ENCODE measurements around the gene BRD7. TPM values are rescaled to one million over a fixed set of nuclear protein-coding genes. Genes with fewer than 3 reads are reported as not detected.

The BRD7 gene
- total and polyA plus RNA-seq, 2 of the 4 experiments (the other 2 are of a cell fraction) = 24.8 to 29.9 TPM

DNA sequence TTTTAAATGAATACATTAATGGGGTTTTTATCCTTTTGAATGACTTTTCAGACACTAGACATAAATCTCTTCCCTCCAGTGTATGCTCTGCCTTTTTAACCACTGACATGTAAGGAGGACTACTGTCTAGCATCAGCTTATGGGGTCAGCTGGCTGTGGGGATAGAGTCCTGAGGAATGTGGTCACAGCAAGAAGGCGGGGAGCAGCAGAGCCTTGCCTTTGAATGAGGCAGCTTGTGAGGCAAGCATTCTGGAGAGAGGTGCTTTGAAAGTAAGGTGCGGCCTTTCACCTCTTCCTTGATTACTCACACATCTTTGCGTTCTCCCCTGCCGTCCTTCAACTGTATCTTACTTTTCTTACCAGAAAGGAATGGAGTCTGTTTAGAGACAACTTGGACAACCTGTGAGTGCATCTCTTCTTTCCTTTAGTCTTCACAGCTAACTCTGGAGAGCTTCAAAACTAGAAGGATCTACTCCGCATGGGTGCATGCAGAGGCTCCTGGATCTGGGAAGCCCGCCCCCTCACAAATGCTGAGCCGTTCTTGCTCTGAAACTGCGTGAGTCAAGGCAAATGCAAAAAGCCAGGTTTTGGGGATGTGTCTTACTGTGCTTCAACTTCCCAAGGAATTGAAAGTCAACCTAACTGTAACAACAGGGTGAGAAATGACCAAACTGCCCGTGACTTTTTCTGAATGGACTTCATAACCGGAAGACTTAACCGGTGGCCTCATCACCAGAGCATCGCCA, 52.5 kb downstream of the BRD7 start:
- Histone ChIP-seq H4K5ac (ENCODE audit: low read depth, low read length) (no peak overlapping the region), H3K79me1 (ENCODE audit: low read depth in 1 of 2, low read length in 2 of 2) (no peaks in the 10 kb centered on the region; a peak in 1 of 4 replicates), H3K36me3 (ENCODE audit: control insufficient read depth, insufficient read depth, low read length) (peaks cover 49% of the 10 kb centered on the region), H2AFZ (replicated peaks; ENCODE audit: low read length, poor library complexity) (no peak overlapping the region), H3K9me1 (ENCODE audit: insufficient read depth, low read length) (no peaks in the 10 kb centered on the region; the same call in 1 of the 2 replicates), H4K20me1 (ENCODE audit: insufficient read depth, low read length) (0 out of 2 replicates have a peak, but pooled peaks cover 4% of the 10 kb centered on the region), H2BK15ac (ENCODE audit: low read depth, low read length) (no peak overlapping the region), H3K4me2 (ENCODE audit: low read depth, low read length) (no peak overlapping the region), H3K18ac (ENCODE audit: low read depth, low read length) (no peak overlapping the region), H3K14ac (replicated peaks; ENCODE audit: low read depth, low read length) (no peak overlapping the region), H3K27ac (ENCODE audit: insufficient read depth, low read length) (no peak overlapping the region), H4K8ac (ENCODE audit: low read depth in 2 of 2, low read length in 2 of 2) (no peak overlapping the region), H3K4me1 (ENCODE audit: control insufficient read depth, insufficient read depth, low read length) (no peaks in the 10 kb centered on the region), H3K56ac (ENCODE audit: extremely low read depth, insufficient read depth, low read length) (no peak overlapping the region), H2BK20ac (ENCODE audit: low read depth, low read length) (no peak overlapping the region), H3K9me3 (ENCODE audit: control insufficient read depth, insufficient read depth, low read length) (no peaks in the 10 kb centered on the region), H4K91ac (ENCODE audit: insufficient read depth, low read depth, low read length) (no peak overlapping the region), H2AK9ac (replicated peaks; ENCODE audit: low read depth, low read length, poor library complexity) (no peak overlapping the region), H3K4ac (ENCODE audit: low read depth, low read length) (no peak overlapping the region), H3K4me3 (ENCODE audit: insufficient read depth, low read depth, low read length) (no peak overlapping the region), H2BK5ac (ENCODE audit: low read depth, low read length, poor library complexity, severe bottlenecking) (no peak overlapping the region), H2BK120ac (ENCODE audit: low read depth, low read length) (no peak overlapping the region), H3K27me3 (ENCODE audit: control insufficient read depth, insufficient read depth, low read length) (no peaks in the 10 kb centered on the region), H2AK5ac (ENCODE audit: low read depth, low read length) (no peak overlapping the region), H3K23ac (ENCODE audit: low read depth, low read length) (no peak overlapping the region), H3K9ac (ENCODE audit: low read depth, low read length) (no peak overlapping the region)
- no peak for DNase-seq
- ChIA-PET POLR2A (ENCODE audit: unreplicated experiment) (no interaction called here), CTCF (no interaction called here)
- no peak for TF ChIP-seq CHD1 (IDR thresholded peaks at IDR 0.05; ENCODE audit: low read depth, low read length)
- TF ChIP-seq CEBPB (IDR thresholded peaks at IDR 0.05; ENCODE audit: low read depth, low read length) = no peak
- dilution Hi-C loops (cut with HindIII; ENCODE audit: low sequenced_read_pairs, unreplicated experiment) = no loop called here
- intact Hi-C loops (cut with micrococcal nuclease) = no loop called here
- in situ Hi-C loops (cut with MboI; ENCODE audit: low sequenced_read_pairs) = no loop called here
- no CpG with 5 or more reads among the region's 12 CpGs for WGBS, 2 experiments (ENCODE audit: extremely low coverage in 2 of 2, insufficient read length in 1 of 2)
- no peak for ATAC-seq (ENCODE audit: low read depth)
- TSS peak; percentile 70 for BruUV-seq (replicated peaks)

Data from IMR-90 (cell line).